IMR-90 (cell line): Measurements from ENCODE around the gene P2RY14. TPM values are rescaled to one million over a fixed set of nuclear protein-coding genes. Genes with fewer than 3 reads are reported as not detected.

Experiments used
- ATAC-seq: fragments of 200-7000 bp; cut with Tn5 transposase; 2 replicates; pipeline ENCODE4 v1.9.1; 2020; ENCODE audit warnings: low read depth, mild to moderate bottlenecking, moderate library complexity
- BruUV-seq: library from RNA; stranded (reverse); fragments of 400-500 nt; replicated peaks from 2 replicates; lab custom pipeline; 2021; lab: Mats Ljungman, UMichigan
- CTCF ChIA-PET: fragments of 300-600 bp; formaldehyde crosslinking; extraction: SDS; loops from one replicate; lab custom pipeline; 2021; ENCODE audit warnings: antibody characterized with exemption; lab: Yijun Ruan, JAX
- POLR2A ChIA-PET: fragments of 300-600 bp; sonication (Branson Sonifier 250); formaldehyde crosslinking; loops from one replicate; lab custom pipeline; 2022; ENCODE audit warnings: antibody characterized with exemption; ENCODE audit not compliant: unreplicated experiment; lab: Charles Lee
- DNase-seq: peaks from one replicate; pipeline ENCODE4 v3.0.0; 2013
- H2AFZ ChIP-seq: replicated peaks from 2 replicates; pipeline ENCODE3; 2013; ENCODE audit warnings: low read length, mild to moderate bottlenecking; ENCODE audit not compliant: poor library complexity
- H2AK5ac ChIP-seq: 2 replicates; pipeline ENCODE4 v1.6.1; 2013; ENCODE audit warnings: low read depth, low read length, inconsistent platforms
- H2AK9ac ChIP-seq: replicated peaks from 2 replicates; pipeline ENCODE3; 2013; ENCODE audit warnings: mild to moderate bottlenecking, low read depth, low read length, moderate library complexity; ENCODE audit not compliant: poor library complexity
- H2BK120ac ChIP-seq: 2 replicates; pipeline ENCODE4 v1.6.1; 2013; ENCODE audit warnings: low read depth, low read length, inconsistent platforms
- H2BK15ac ChIP-seq: 3 replicates; pipeline ENCODE4 v1.6.1; 2013; ENCODE audit warnings: low read depth, low read length, inconsistent platforms
- H2BK20ac ChIP-seq: 2 replicates; pipeline ENCODE4 v1.6.1; 2013; ENCODE audit warnings: low read depth, mild to moderate bottlenecking, inconsistent platforms, low read length, moderate library complexity
- H2BK5ac ChIP-seq: 2 replicates; pipeline ENCODE4 v1.6.1; 2013; ENCODE audit warnings: mild to moderate bottlenecking, low read depth, low read length, inconsistent platforms; ENCODE audit not compliant: poor library complexity, severe bottlenecking
- H3K14ac ChIP-seq: replicated peaks from 2 replicates; pipeline ENCODE4 v1.6.1; 2013; ENCODE audit warnings: low read depth, low read length, inconsistent platforms
- H3K18ac ChIP-seq: 2 replicates; pipeline ENCODE4 v1.6.1; 2013; ENCODE audit warnings: low read depth, low read length, control low read depth
- H3K23ac ChIP-seq: 2 replicates; pipeline ENCODE4 v1.6.1; 2013; ENCODE audit warnings: low read depth, low read length, inconsistent platforms
- H3K27ac ChIP-seq: 2 replicates; pipeline ENCODE4 v1.5.1; 2013; ENCODE audit warnings: mild to moderate bottlenecking, control low read depth, low read length; ENCODE audit not compliant: insufficient read depth
- H3K27me3 ChIP-seq: 2 replicates; pipeline ENCODE4 v1.6.1; 2013; ENCODE audit warnings: low read length; ENCODE audit not compliant: control insufficient read depth, insufficient read depth
- H3K36me3 ChIP-seq: 2 replicates; pipeline ENCODE4 v1.6.1; 2013; ENCODE audit warnings: low read length, mixed read lengths; ENCODE audit not compliant: control insufficient read depth, insufficient read depth
- H3K4ac ChIP-seq: 2 replicates; pipeline ENCODE4 v1.6.1; 2013; ENCODE audit warnings: low read depth, low read length, inconsistent platforms
- H3K4me1 ChIP-seq: 2 replicates; pipeline ENCODE4 v1.6.1; 2013; ENCODE audit warnings: low read length, mixed read lengths; ENCODE audit not compliant: control insufficient read depth, insufficient read depth
- H3K4me2 ChIP-seq: 2 replicates; pipeline ENCODE4 v1.6.1; 2013; ENCODE audit warnings: low read depth, mild to moderate bottlenecking, control low read depth, low read length, moderate library complexity
- H3K4me3 ChIP-seq: 2 replicates; pipeline ENCODE4 v1.5.1; 2013; ENCODE audit warnings: low read depth, mild to moderate bottlenecking, control low read depth, low read length, moderate library complexity; ENCODE audit not compliant: insufficient read depth
- H3K56ac ChIP-seq: 2 replicates; pipeline ENCODE4 v1.6.1; 2013; ENCODE audit warnings: low read length, inconsistent platforms; ENCODE audit not compliant: insufficient read depth; ENCODE audit errors: extremely low read depth
- H3K79me1 ChIP-seq, 2 experiments: 2 replicates each; pipeline ENCODE4 v1.6.1; 2013; ENCODE audit warnings: low read length in 2 of 2, inconsistent platforms in 1 of 2, low read depth in 1 of 2
- H3K9ac ChIP-seq: 2 replicates; pipeline ENCODE4 v1.6.1; 2013; ENCODE audit warnings: low read depth, low read length, control low read depth
- H3K9me1 ChIP-seq: 2 replicates; pipeline ENCODE4 v1.6.1; 2013; ENCODE audit warnings: low read length, inconsistent platforms; ENCODE audit not compliant: insufficient read depth
- H3K9me3 ChIP-seq: 2 replicates; pipeline ENCODE4 v1.6.1; 2013; ENCODE audit warnings: low read length; ENCODE audit not compliant: control insufficient read depth, insufficient read depth
- H4K20me1 ChIP-seq: 2 replicates; pipeline ENCODE4 v1.6.1; 2013; ENCODE audit warnings: low read length, inconsistent platforms; ENCODE audit not compliant: insufficient read depth
- H4K5ac ChIP-seq: 2 replicates; pipeline ENCODE4 v1.6.1; 2013; ENCODE audit warnings: mild to moderate bottlenecking, low read depth, low read length, control low read depth
- H4K8ac ChIP-seq, 2 experiments: 2 replicates each; pipeline ENCODE4 v1.6.1; 2013; ENCODE audit warnings: low read depth in 2 of 2, low read length in 2 of 2, control low read depth in 1 of 2, inconsistent platforms in 1 of 2
- H4K91ac ChIP-seq: 2 replicates; pipeline ENCODE4 v1.6.1; 2013; ENCODE audit warnings: low read depth, low read length, inconsistent platforms; ENCODE audit not compliant: insufficient read depth
- BHLHE40 ChIP-seq: fragments of 150-350 bp; IDR thresholded peaks from 2 replicates; pipeline ENCODE4 v1.6.1; 2016; ENCODE audit warnings: mild to moderate bottlenecking, low read depth, low read length
- CTCF ChIP-seq: conservative IDR thresholded peaks from 2 replicates; pipeline ENCODE4 v1.5.1; 2012; ENCODE audit warnings: mild to moderate bottlenecking, low read depth, low read length, improper control_type of control experiment
- ELK1 ChIP-seq: fragments of 150-350 bp; IDR thresholded peaks from 2 replicates; pipeline ENCODE4 v1.6.1; 2016; ENCODE audit warnings: low read depth, mild to moderate bottlenecking, low read length, moderate library complexity, borderline replicate concordance
- FOS ChIP-seq: fragments of 150-350 bp; IDR thresholded peaks from 2 replicates; pipeline ENCODE4 v1.6.1; 2016; ENCODE audit warnings: low read depth, low read length
- MAFK ChIP-seq: IDR thresholded peaks from 2 replicates; pipeline ENCODE4 v1.6.1; 2012; ENCODE audit warnings: low read depth, low read length, improper control_type of control experiment
- MAZ ChIP-seq: IDR thresholded peaks from 2 replicates; pipeline ENCODE4 v1.6.1; 2012; ENCODE audit warnings: low read depth, mild to moderate bottlenecking, low read length, improper control_type of control experiment, moderate library complexity, borderline replicate concordance
- MXI1 ChIP-seq: IDR thresholded peaks from 2 replicates; pipeline ENCODE4 v1.6.1; 2012; ENCODE audit warnings: low read depth, mild to moderate bottlenecking, low read length, moderate library complexity, borderline replicate concordance
- POLR2A ChIP-seq: IDR thresholded peaks from 2 replicates; pipeline ENCODE4 v1.6.1; 2012; ENCODE audit warnings: mild to moderate bottlenecking, low read depth, low read length
- RAD21 ChIP-seq: IDR thresholded peaks from 2 replicates; pipeline ENCODE4 v1.6.1; 2012; ENCODE audit warnings: low read length, improper control_type of control experiment
- RCOR1 ChIP-seq: IDR thresholded peaks from 2 replicates; pipeline ENCODE4 v1.6.1; 2012; ENCODE audit warnings: mild to moderate bottlenecking, low read length, improper control_type of control experiment; ENCODE audit not compliant: insufficient replicate concordance
- RFX5 ChIP-seq: IDR thresholded peaks from 2 replicates; pipeline ENCODE4 v1.8.0; 2012; ENCODE audit warnings: low read depth, mild to moderate bottlenecking, low read length, moderate library complexity
- SMC3 ChIP-seq: fragments of 150-350 bp; IDR thresholded peaks from 2 replicates; pipeline ENCODE4 v1.6.1; 2016; ENCODE audit warnings: low read depth, mild to moderate bottlenecking, antibody characterized with exemption, low read length, moderate library complexity
- USF2 ChIP-seq: fragments of 150-350 bp; IDR thresholded peaks from 2 replicates; pipeline ENCODE4 v1.6.1; 2017; ENCODE audit warnings: mild to moderate bottlenecking, antibody characterized with exemption, low read length, low read depth
- WGBS, 2 experiments: methylation state at CpG; one replicate each; pipeline versions ENCODE4 v1.1.5 to v1.1.7; 2013; ENCODE audit warnings: missing lambda C conversion rate in 2 of 2; ENCODE audit not compliant: insufficient read length in 1 of 2; ENCODE audit errors: extremely low coverage in 2 of 2; 5-methylcytosine and 5-hydroxymethylcytosine counted together
- dilution Hi-C: fragments of 300-500 bp; cut with HindIII; formaldehyde crosslinking; loops from one replicate; pipeline ENCODE4 v1.14.3; 2018; ENCODE audit warnings: low sequenced_read_pairs; ENCODE audit not compliant: unreplicated experiment
- in situ Hi-C: fragments of 300-500 bp; cut with MboI; formaldehyde crosslinking; loops from 3 replicates; pipeline ENCODE4 v1.14.3; 2019; ENCODE audit warnings: low sequenced_read_pairs, inconsistent platforms, mixed read lengths
- intact Hi-C: fragments of 100-400 bp; cut with micrococcal nuclease; formaldehyde crosslinking; loops from 2 replicates; pipeline ENCODE4 v1.10.0; 2022
- polyA plus RNA-seq, 3 experiments: library from polyadenylated mRNA; depleted of rRNA; stranded (reverse); fragments of >200 nt; gene quantifications; 2 replicates each; pipeline ENCODE4 v1.2.3, GENCODE V29; 2012; ENCODE audit warnings: low replicate concordance in 1 of 3
- total RNA-seq: library from RNA; depleted of rRNA; stranded (reverse); fragments of >200 nt; gene quantifications from 2 replicates; pipeline ENCODE4 v1.2.3, GENCODE V29; 2012

The P2RY14 gene
- total and polyA plus RNA-seq, 2 of the 4 experiments (the other 2 are of a cell fraction) = not detected

- Histone ChIP-seq H3K56ac (no peak overlapping the region), H4K5ac (no peak overlapping the region), H4K20me1 (no peaks in the 10 kb centered on the region), H3K18ac (peak overlapping the region; percentile 91; the same call in 1 of the 2 replicates), H2BK15ac (peak overlapping the region; percentile 59; the same call in 2 of the 3 replicates), H2AK9ac (no peak overlapping the region), H2AFZ (no peak overlapping the region), H3K4me3 (no peak overlapping the region), H3K36me3 (no peaks in the 10 kb centered on the region), H3K27me3 (no peaks in the 10 kb centered on the region), H2BK20ac (peak overlapping the region; percentile 73), H2BK5ac (peak overlapping the region; percentile 32), H3K4ac (peak overlapping the region; percentile 69; the same call in 1 of the 2 replicates), H2AK5ac (no peak overlapping the region), H3K4me2 (no peak overlapping the region), H3K23ac (no peak overlapping the region), H3K9me3 (peaks cover 3% of the 10 kb centered on the region), H3K14ac (no peak overlapping the region), H3K4me1 (peaks cover 21% of the 10 kb centered on the region), H4K8ac (peak overlapping the region in 1 of 2 experiments; percentile 23; a peak in 1 of 4 replicates), H3K79me1 (no peaks in the 10 kb centered on the region), H4K91ac (no peak overlapping the region), H2BK120ac (peak overlapping the region; percentile 54; the same call in 1 of the 2 replicates), H3K27ac (no peak overlapping the region), H3K9me1 (peaks cover 7% of the 10 kb centered on the region; the same call in 1 of the 2 replicates), H3K9ac (no peak overlapping the region)
- dilution Hi-C loops = no loop called here
- intact Hi-C loops = loop anchor here (5.0 kb wide), 2 partner anchors 212 to 692 kb away; no protein-coding TSS in a partner anchor
- BruUV-seq = no TSS peak
- DNase-seq (no peak), ATAC-seq (no peak)
- WGBS, 2 experiments = 93% methylated on average over 5 of the region's 9 CpGs; no CpG with 5 or more reads in 1 of the 2 experiments
- CTCF ChIA-PET = interaction anchor here (1.0 to 1.3 kb wide), 3 partner anchors 55 to 60 kb away, joined by 3 read pairs; no protein-coding TSS in a partner anchor
- POLR2A ChIA-PET = no interaction called here
- in situ Hi-C loops = loop anchor here (5.0 to 10.0 kb wide), 3 partner anchors 52 to 209 kb away; partner anchors contain the start of gene P2RY14
- TF ChIP-seq RAD21 (no peak), RFX5 (no peak), POLR2A (no peak), MAZ (no peak), ELK1 (no peak), MXI1 (no peak), SMC3 (no peak), RCOR1 (no peak), BHLHE40 (no peak), CTCF (no peak), FOS (no peak), USF2 (no peak), MAFK (no peak)
Observed at GRCh38 chr3:151225040-151225975, 53.0 kb downstream of the P2RY14 start.
